ENCODE results near the gene POLR3E.

DNA sequence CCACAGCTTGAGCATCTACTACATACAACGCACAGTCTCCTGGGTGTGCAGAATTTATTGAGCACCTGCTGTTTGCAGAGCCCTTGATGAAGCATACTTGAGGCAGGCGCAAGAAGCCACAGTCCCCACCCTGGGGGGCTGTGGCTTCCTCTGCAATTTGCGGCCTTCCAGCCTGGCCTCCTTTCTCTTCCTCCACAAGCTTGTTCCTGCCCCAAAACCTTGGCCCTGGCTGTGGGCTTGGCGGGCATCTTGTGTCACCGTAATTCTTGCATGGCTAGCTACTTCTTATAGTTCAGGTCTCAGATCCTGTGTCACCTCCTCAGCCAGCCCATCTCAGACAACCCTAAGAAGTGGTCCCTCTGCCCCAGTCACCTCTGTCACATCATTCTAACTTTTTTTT, 43.9 kb upstream of the POLR3E start:
- TF ChIP-seq CTCF (IDR thresholded peaks at IDR 0.05) (no peak), POLR2A (IDR thresholded peaks at IDR 0.05) (no peak)
